Naive thymus-derived CD4-positive, alpha-beta T cell (primary cell): ENCODE measurements around the gene SLC26A1. TPM values are rescaled to one million over a fixed set of nuclear protein-coding genes. Genes with fewer than 3 reads are reported as not detected.

Experiments used
- ATAC-seq: fragments of 150-1000 bp; cut with Tn5 transposase; 2 replicates; pipeline ENCODE4 v1.10.0; 2021; ENCODE audit warnings: mild to moderate bottlenecking, moderate library complexity
- CTCF ChIA-PET: fragments of 350-600 bp; sonication (Branson Sonifier 250); formaldehyde crosslinking; loops from one replicate; lab custom pipeline; 2021; ENCODE audit warnings: antibody characterized with exemption; lab: Charles Lee
- POLR2A ChIA-PET: fragments of 350-600 bp; sonication (Branson Sonifier 250); formaldehyde crosslinking; loops from one replicate; lab custom pipeline; 2021; ENCODE audit warnings: antibody characterized with exemption, inconsistent platforms; lab: Charles Lee
- DNase-seq, 9 donors: peaks; one replicate each; pipeline versions ENCODE4 v3.0.0 to v3.0.0-alpha.2; 2020 to 2022; ENCODE audit warnings: mixed read lengths in 1 of 9
- H3K27ac ChIP-seq: one replicate; pipeline ENCODE4 v1.7.0; 2013; ENCODE audit warnings: mild to moderate bottlenecking, low read depth, low read length, moderate library complexity
- H3K27me3 ChIP-seq, 2 donors: one replicate each; pipeline ENCODE4 v1.7.0; 2013; ENCODE audit warnings: low read length in 2 of 2, mild to moderate bottlenecking in 2 of 2, moderate library complexity in 2 of 2; ENCODE audit not compliant: control insufficient read depth in 2 of 2, insufficient read depth in 2 of 2
- H3K36me3 ChIP-seq, 3 experiments: 1 replicate in 2 of 3; 2 replicates in 1 of 3; pipeline ENCODE4 v1.7.0; 2013; ENCODE audit warnings: low read length in 3 of 3, mild to moderate bottlenecking in 3 of 3, moderate library complexity in 1 of 3; ENCODE audit not compliant: insufficient read depth in 3 of 3, control insufficient read depth in 2 of 3
- H3K4me1 ChIP-seq, 2 donors: one replicate each; pipeline ENCODE4 v1.7.0; 2013; ENCODE audit warnings: low read length in 2 of 2, mild to moderate bottlenecking in 2 of 2, moderate library complexity in 1 of 2; ENCODE audit not compliant: control insufficient read depth in 2 of 2, insufficient read depth in 2 of 2
- H3K4me3 ChIP-seq: 2 replicates; pipeline ENCODE4 v1.7.0; 2013; ENCODE audit warnings: mild to moderate bottlenecking, low read length
- H3K9me3 ChIP-seq, 3 experiments: 1 replicate in 2 of 3; 2 replicates in 1 of 3; pipeline ENCODE4 v1.7.0; 2013; ENCODE audit warnings: low read length in 3 of 3; ENCODE audit not compliant: control insufficient read depth in 2 of 3
- H3K27ac Mint-ChIP-seq, 9 donors: one replicate each; pipeline ENCODE4 v1.8.0; 2020 to 2022; ENCODE audit warnings: mixed read lengths in 9 of 9, mild to moderate bottlenecking in 8 of 9, moderate library complexity in 5 of 9, inconsistent platforms in 2 of 9
- H3K27me3 Mint-ChIP-seq, 5 donors: one replicate each; pipeline ENCODE4 v1.8.0; 2021 to 2022; ENCODE audit warnings: mixed read lengths in 5 of 5, mild to moderate bottlenecking in 1 of 5
- H3K36me3 Mint-ChIP-seq, 5 donors: one replicate each; pipeline ENCODE4 v1.8.0; 2020 to 2022; ENCODE audit warnings: mixed read lengths in 5 of 5, mild to moderate bottlenecking in 3 of 5, inconsistent platforms in 1 of 5
- H3K4me1 Mint-ChIP-seq, 7 donors: one replicate each; pipeline ENCODE4 v1.8.0; 2020 to 2022; ENCODE audit warnings: mixed read lengths in 7 of 7, mild to moderate bottlenecking in 3 of 7, inconsistent platforms in 1 of 7
- H3K4me3 Mint-ChIP-seq, 10 donors: one replicate each; pipeline ENCODE4 v1.8.0; 2020 to 2022; ENCODE audit warnings: mild to moderate bottlenecking in 10 of 10, mixed read lengths in 10 of 10, moderate library complexity in 6 of 10, inconsistent platforms in 2 of 10
- H3K9me3 Mint-ChIP-seq, 11 donors: one replicate each; pipeline ENCODE4 v1.8.0; 2020 to 2022; ENCODE audit warnings: mixed read lengths in 11 of 11, mild to moderate bottlenecking in 4 of 11, inconsistent platforms in 1 of 11, moderate library complexity in 1 of 11
- intact Hi-C, 2 donors: fragments of 100-400 bp; cut with micrococcal nuclease; formaldehyde crosslinking; loops; one replicate each; pipeline ENCODE4 v1.15.1; 2023
- polyA plus RNA-seq, 2 donors: library from polyadenylated mRNA; unstranded; fragments of 300-500 nt; fragmentation: Illumina TruSeq; gene quantifications; one replicate each; pipeline ENCODE4 v1.2.3, GENCODE V29; 2021
- total RNA-seq, 6 experiments: library from RNA in 5 of 6; stranded (reverse) in 5 of 6; gene quantifications; 1 replicate in 5 of 6; 2 replicates in 1 of 6; pipeline ENCODE4 v1.2.3 and lab custom pipeline; 2021 to 2026

The SLC26A1 gene
- total RNA-seq (1 to 10 TPM in 1 of 5 experiments, under 1 TPM in 2, not detected in 2; 0.16 to 1.1 (median 0.46) TPM), polyA plus RNA-seq (1 to 10 TPM; 2.0 to 2.3 TPM), total RNA-seq (lab: John Stamatoyannopoulos, UW) (not detected)

- intact Hi-C loops: no loop called here
- ChIA-PET CTCF (no interaction called here), POLR2A (no interaction called here)
- H3K27ac ChIP-seq: no peak within 1 kb of the TSS
- H3K27me3 ChIP-seq: peaks cover 3 to 6% of the 10 kb centered on the region in 2 donors
- peaks cover 0 to 34% (median 0%) of the 10 kb centered on the region in 3 experiments for H3K36me3 ChIP-seq
- ATAC-seq (no peak), DNase-seq (no peak)
- peaks cover 2 to 17% (median 7%) of the 10 kb centered on the region in 5 donors for H3K27me3 Mint-ChIP-seq
- H3K27ac Mint-ChIP-seq: peak within 1 kb of the TSS in 1 of 9 donors; percentile 76
- no peak within 1 kb of the TSS for H3K4me3 ChIP-seq
- peaks cover 0 to 9% of the 10 kb centered on the region in 2 donors for H3K4me1 ChIP-seq
- H3K9me3 ChIP-seq: no peaks in the 10 kb centered on the region
- H3K4me3 Mint-ChIP-seq: no peak within 1 kb of the TSS
- peaks cover 0 to 9% (median 7%) of the 10 kb centered on the region in 7 donors for H3K4me1 Mint-ChIP-seq
- H3K36me3 Mint-ChIP-seq: no peaks in the 10 kb centered on the region
- H3K9me3 Mint-ChIP-seq: no peaks in the 10 kb centered on the region
Measured at GRCh38 chr4:993111-994029, at the start of gene SLC26A1. TSS of gene SLC26A1 (minus strand) at chr4:993404. CDS start at chr4:991703, 1,701 bp downstream.

- intact Hi-C loops: no loop called here
- H3K27ac Mint-ChIP-seq: no peak overlapping the region
Measured at GRCh38 chr4:1042352-1043055, 49.3 kb upstream of the SLC26A1 start.

DNA sequence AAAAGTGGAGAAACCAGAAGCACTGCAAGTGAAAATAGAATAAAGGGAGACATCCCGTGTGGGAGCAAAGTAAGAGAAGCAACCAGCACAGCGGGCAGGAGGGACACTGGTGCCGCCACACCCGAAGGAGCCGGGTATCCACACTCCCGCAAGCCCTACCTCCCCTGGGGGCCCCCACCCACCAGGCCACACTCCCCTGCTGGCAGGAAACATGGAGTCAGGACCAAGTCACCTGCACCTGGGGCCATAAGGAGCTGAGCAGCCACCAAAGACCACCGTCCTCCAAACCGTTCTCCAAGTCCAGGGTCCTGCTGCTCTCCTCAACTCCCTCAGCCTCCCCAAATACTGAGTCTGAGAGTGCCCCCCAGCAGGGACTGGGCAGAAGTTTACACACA, 48.7 kb upstream of the SLC26A1 start:
- H3K36me3 Mint-ChIP-seq: no peaks in the 10 kb centered on the region
- H3K27me3 ChIP-seq: no peaks in the 10 kb centered on the region
- H3K9me3 ChIP-seq: no peaks in the 10 kb centered on the region
- peaks cover 0 to 6% (median 4%) of the 10 kb centered on the region in 7 donors for H3K4me1 Mint-ChIP-seq
- H3K4me1 ChIP-seq: no peaks in the 10 kb centered on the region
- H3K27me3 Mint-ChIP-seq: peaks cover 4 to 28% (median 14%) of the 10 kb centered on the region in 5 donors
- DNase-seq: no peak
- no peak overlapping the region for H3K27ac Mint-ChIP-seq
- H3K4me3 Mint-ChIP-seq: peak overlapping the region in 2 of 10 donors; percentile 32 to 71
- no peak overlapping the region for H3K27ac ChIP-seq
- ChIA-PET POLR2A (no interaction called here), CTCF (interaction anchor here (0.7 kb wide), 1 partner anchor 11 kb away, joined by 4 read pairs; no protein-coding TSS in a partner anchor)
- peaks cover 0 to 2% (median 0%) of the 10 kb centered on the region in 11 donors for H3K9me3 Mint-ChIP-seq
- no peak overlapping the region for H3K4me3 ChIP-seq
- intact Hi-C loops: no loop called here
- no peaks in the 10 kb centered on the region for H3K36me3 ChIP-seq
- ATAC-seq: no peak

More at GRCh38 chr4:1042352-1043055, 49.3 kb upstream of the SLC26A1 start:
- no peaks in the 10 kb centered on the region for H3K27me3 ChIP-seq
- POLR2A ChIA-PET: no interaction called here
- DNase-seq (no peak), ATAC-seq (no peak)
- H3K4me1 ChIP-seq: no peaks in the 10 kb centered on the region
- CTCF ChIA-PET: no interaction called here
- no peaks in the 10 kb centered on the region for H3K9me3 ChIP-seq
- peak overlapping the region in 1 of 10 donors; percentile 71 for H3K4me3 Mint-ChIP-seq
- H3K27me3 Mint-ChIP-seq: peaks cover 7 to 32% (median 17%) of the 10 kb centered on the region in 5 donors
- no peaks in the 10 kb centered on the region for H3K36me3 Mint-ChIP-seq
- H3K4me1 Mint-ChIP-seq: peaks cover 0 to 6% (median 4%) of the 10 kb centered on the region in 7 donors
- no peak overlapping the region for H3K4me3 ChIP-seq
- H3K36me3 ChIP-seq: no peaks in the 10 kb centered on the region
- no peak overlapping the region for H3K27ac ChIP-seq
- H3K9me3 Mint-ChIP-seq: peaks cover 0 to 2% (median 0%) of the 10 kb centered on the region in 11 donors

- peaks cover 0 to 1% (median 0%) of the 10 kb centered on the region in 11 donors for H3K9me3 Mint-ChIP-seq
- ChIA-PET POLR2A (no interaction called here), CTCF (interaction anchor here (0.7 kb wide), 1 partner anchor 10 kb away, joined by 4 read pairs; no protein-coding TSS in a partner anchor)
- no peaks in the 10 kb centered on the region for H3K36me3 Mint-ChIP-seq
- intact Hi-C loops: no loop called here
- H3K27me3 Mint-ChIP-seq: peaks cover 0 to 24% (median 9%) of the 10 kb centered on the region in 5 donors
- no peaks in the 10 kb centered on the region for H3K36me3 ChIP-seq
- H3K4me3 ChIP-seq: no peak overlapping the region
- H3K4me1 ChIP-seq: no peaks in the 10 kb centered on the region
- no peak for DNase-seq
- no peaks in the 10 kb centered on the region for H3K27me3 ChIP-seq
- H3K9me3 ChIP-seq: no peaks in the 10 kb centered on the region
- peaks cover 0 to 4% (median 0%) of the 10 kb centered on the region in 7 donors for H3K4me1 Mint-ChIP-seq
- ATAC-seq: no peak
- H3K27ac Mint-ChIP-seq: no peak overlapping the region
- peak overlapping the region in 6 of 10 donors; percentile 27 to 71 (median 39) for H3K4me3 Mint-ChIP-seq
- no peak overlapping the region for H3K27ac ChIP-seq
Measured at GRCh38 chr4:1041147-1041935, 48.1 kb upstream of the SLC26A1 start.

- intact Hi-C loops: no loop called here
- DNase-seq (no peak), ATAC-seq (no peak)
- H3K36me3 Mint-ChIP-seq: no peaks in the 10 kb centered on the region
- H3K4me1 Mint-ChIP-seq: peaks cover 0 to 4% (median 0%) of the 10 kb centered on the region in 7 donors
- Histone ChIP-seq H3K9me3 (no peaks in the 10 kb centered on the region), H3K27me3 (no peaks in the 10 kb centered on the region), H3K36me3 (no peaks in the 10 kb centered on the region), H3K27ac (no peak overlapping the region), H3K4me3 (no peak overlapping the region), H3K4me1 (no peaks in the 10 kb centered on the region)
- no peak overlapping the region for H3K27ac Mint-ChIP-seq
- no peak overlapping the region for H3K4me3 Mint-ChIP-seq
- POLR2A ChIA-PET: no interaction called here
- peaks cover 0 to 1% (median 0%) of the 10 kb centered on the region in 11 donors for H3K9me3 Mint-ChIP-seq
- H3K27me3 Mint-ChIP-seq: peaks cover 0 to 22% (median 7%) of the 10 kb centered on the region in 5 donors
- CTCF ChIA-PET: no interaction called here
Measured at GRCh38 chr4:1040344-1041146, 47.3 kb upstream of the SLC26A1 start.
